Mammary epithelial cell (primary cell): ENCODE results near the gene STK32C.

Experiments used
- EZH2 ChIP-seq: IDR thresholded peaks from 2 replicates; pipeline ENCODE4 v1.6.1; 2012; ENCODE audit warnings: low read length, inconsistent platforms, borderline replicate concordance
- TF ChIP-seq, protein P1 (sequence below), 2 donors: IDR thresholded peaks in 1 of 2; conservative IDR thresholded peaks in 1 of 2; 2 replicates each; pipeline ENCODE4 v1.5.1; 2011 to 2012; ENCODE audit warnings: inconsistent platforms in 2 of 2, low read length in 2 of 2, mild to moderate bottlenecking in 2 of 2, control low read depth in 1 of 2, low read depth in 1 of 2; ENCODE audit not compliant: insufficient read depth in 1 of 2; ENCODE audit errors: extremely low read depth in 1 of 2

DNA sequence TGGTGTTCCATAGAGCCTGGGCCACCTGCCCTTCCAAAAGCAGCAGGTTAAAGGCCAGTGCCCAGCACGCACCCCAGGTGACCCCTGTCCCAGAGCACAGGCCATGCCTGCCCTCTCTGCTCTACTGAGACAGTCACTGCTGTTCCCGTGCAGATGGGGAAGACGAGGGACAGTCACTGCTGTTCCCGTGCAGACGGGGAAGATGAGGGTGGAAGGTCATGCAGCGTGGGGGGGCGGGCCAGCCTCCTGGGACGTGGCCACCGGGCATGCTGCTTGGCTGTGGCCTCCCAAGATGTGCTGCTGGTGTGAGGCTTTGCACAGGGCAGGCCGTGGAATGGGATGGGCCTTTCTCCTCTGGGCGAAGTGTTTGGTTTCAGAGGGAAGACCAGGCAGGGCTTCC, 42.6 kb upstream of the STK32C start:
- TF ChIP-seq, protein P1, sequence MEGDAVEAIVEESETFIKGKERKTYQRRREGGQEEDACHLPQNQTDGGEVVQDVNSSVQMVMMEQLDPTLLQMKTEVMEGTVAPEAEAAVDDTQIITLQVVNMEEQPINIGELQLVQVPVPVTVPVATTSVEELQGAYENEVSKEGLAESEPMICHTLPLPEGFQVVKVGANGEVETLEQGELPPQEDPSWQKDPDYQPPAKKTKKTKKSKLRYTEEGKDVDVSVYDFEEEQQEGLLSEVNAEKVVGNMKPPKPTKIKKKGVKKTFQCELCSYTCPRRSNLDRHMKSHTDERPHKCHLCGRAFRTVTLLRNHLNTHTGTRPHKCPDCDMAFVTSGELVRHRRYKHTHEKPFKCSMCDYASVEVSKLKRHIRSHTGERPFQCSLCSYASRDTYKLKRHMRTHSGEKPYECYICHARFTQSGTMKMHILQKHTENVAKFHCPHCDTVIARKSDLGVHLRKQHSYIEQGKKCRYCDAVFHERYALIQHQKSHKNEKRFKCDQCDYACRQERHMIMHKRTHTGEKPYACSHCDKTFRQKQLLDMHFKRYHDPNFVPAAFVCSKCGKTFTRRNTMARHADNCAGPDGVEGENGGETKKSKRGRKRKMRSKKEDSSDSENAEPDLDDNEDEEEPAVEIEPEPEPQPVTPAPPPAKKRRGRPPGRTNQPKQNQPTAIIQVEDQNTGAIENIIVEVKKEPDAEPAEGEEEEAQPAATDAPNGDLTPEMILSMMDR (conservative IDR thresholded peaks at IDR 0.05 in 1 of 2, IDR thresholded peaks at IDR 0.05 in 1 of 2; ENCODE audit: extremely low read depth in 1 of 2, insufficient read depth in 1 of 2, low read depth in 1 of 2, low read length in 2 of 2) = no peak
- TF ChIP-seq EZH2 = no peak
